Measurements from ENCODE around the gene SNAPC2. TPM values are rescaled to one million over a fixed set of nuclear protein-coding genes. Genes with fewer than 3 reads are reported as not detected.
"Not testable (repeated sequence)": the region's sequence is repeated elsewhere in the genome, so short reads cannot be mapped to it uniquely, and the experiment has no call there.

Gene SNAPC2
- total RNA-seq, 1 experiment from 2014 or later, result 9.8 TPM

DNA sequence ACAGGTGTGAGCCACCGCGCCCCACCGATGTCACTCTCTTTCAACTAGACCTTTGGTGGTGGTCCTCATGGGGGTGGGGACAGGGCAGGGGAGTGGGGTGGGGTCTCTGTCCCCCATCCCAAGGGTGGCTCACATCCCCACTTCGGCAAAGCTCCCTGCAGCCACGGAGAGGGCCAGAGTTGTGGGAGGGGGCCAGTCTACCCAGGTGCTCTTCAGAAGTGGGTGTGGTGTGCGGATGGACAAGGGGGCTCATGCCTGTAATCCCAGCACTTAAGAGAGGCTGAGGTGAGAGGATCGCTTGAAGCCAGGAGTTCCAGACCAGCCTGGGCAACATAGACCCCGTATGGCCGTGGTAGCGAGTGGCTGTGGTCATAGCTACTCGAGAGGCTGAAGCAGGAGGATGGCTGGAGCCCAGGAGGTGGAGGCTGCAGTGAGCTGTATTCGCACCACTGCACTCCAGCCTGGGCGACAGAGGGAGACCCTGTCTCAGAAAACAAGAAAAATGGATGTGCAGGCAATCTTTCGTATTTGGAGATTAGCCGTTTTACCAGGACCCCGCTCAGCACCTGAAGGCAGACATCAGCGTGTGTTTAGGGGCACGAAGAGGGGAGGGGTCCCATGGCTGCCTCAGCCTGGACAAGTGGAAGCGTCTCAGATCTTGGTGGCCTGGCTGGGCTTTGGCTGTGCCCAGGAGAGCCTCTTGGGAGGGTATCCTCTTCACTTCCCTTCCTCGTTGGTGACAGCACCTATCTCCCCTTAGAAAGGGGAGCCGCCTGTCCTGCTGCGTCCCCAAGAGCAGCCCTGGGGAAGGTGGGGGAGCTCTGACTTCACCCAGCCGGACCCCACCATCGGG, 4.7 kb upstream of the SNAPC2 start:
- peak overlapping the region; percentile 65 for H3K9ac ChIP-seq (ENCODE audit: low read length)
- DNase-seq, result no peak

DNA sequence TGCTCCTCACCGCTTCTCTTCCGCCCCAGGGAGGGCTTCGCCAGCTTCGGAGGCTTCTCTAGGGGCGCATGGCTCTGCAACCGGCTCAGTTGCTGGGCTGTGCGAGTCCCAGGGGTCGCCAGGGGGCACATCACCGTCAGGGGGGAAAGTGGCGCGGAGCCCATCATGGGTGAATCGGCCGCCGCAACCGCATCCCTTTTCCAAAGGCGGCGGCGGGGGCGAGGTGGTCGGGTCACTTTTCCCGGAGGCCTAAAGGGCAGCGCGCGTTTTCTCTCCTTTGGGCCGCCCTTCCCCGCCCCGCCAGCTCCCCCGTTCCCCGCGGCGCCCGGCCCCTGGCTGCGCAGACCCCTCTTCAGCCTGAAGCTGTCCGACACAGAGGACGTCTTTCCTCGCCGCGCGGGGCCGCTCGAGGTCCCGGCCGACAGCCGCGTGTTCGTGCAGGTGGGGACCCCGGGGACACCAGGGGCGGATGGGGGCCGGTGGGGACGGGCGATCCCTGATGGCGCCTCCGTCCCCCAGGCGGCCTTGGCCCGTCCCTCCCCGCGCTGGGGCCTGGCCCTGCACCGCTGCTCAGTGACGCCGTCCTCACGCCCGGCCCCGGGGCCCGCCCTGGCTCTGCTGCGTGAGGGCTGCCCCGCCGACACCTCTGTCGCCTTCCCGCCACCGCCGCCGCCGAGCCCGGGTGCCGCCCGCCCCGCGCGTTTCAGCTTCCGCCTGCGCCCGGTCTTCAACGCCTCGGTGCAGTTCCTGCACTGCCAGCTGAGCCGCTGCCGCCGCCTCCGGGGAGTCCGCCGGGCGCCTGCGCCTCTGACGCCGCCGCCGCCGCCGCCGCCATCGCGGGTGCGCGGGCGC, 3.8 kb upstream of the SNAPC2 start:
- no peak overlapping the region; the same call in 1 of the 2 replicates for H2AFZ ChIP-seq (ENCODE audit: low read length)
- peak overlapping the region; percentile 57 for H3K4me3 ChIP-seq (ENCODE audit: low read length)
- H4K20me1 ChIP-seq (ENCODE audit: insufficient read depth, low read depth, low read length), result peaks cover 5% of the 10 kb centered on the region; the same call in 1 of the 2 replicates

More for the DNA sequence above, 4.7 kb upstream of the SNAPC2 start:
- peak overlapping the region; percentile 57 for H3K4me3 ChIP-seq (ENCODE audit: low read length)
- H3K9me3 ChIP-seq (ENCODE audit: low read length), result no peaks in the 10 kb centered on the region
- no peaks in the 10 kb centered on the region for H3K36me3 ChIP-seq (ENCODE audit: insufficient read depth, low read length)
- no peaks in the 10 kb centered on the region for H3K9me2 ChIP-seq (replicated peaks; ENCODE audit: insufficient read depth, low read length)
- peak overlapping the region; percentile 62 for H3K4me2 ChIP-seq (ENCODE audit: low read depth, low read length, poor library complexity, severe bottlenecking)
- H3K4me1 ChIP-seq (ENCODE audit: low read length), result peaks cover 30% of the 10 kb centered on the region
- H3K27ac ChIP-seq (ENCODE audit: low read length), result no peak overlapping the region
- no peaks in the 10 kb centered on the region for H4K20me1 ChIP-seq (ENCODE audit: insufficient read depth, low read depth, low read length)
- H3K27me3 ChIP-seq (ENCODE audit: low read length), result no peaks in the 10 kb centered on the region
- no peaks in the 10 kb centered on the region for H3K79me2 ChIP-seq (ENCODE audit: low read length)
- no peak overlapping the region for H2AFZ ChIP-seq (ENCODE audit: low read length)

DNA sequence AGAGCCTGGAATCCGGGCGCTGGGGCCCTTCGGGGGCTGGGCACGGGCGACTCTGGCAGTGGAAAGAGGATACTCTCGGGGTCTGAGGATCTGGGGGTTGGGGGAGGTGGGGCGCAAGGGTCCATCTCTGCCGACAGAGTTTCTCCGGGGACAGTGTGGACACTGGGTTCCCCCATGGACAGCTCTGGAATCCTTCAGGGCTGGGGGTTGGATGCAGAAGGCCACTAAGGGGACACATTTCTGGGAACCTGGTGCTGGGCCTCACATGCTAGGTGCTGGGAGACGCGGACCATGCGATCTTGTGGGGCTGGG, 3.2 kb upstream of the SNAPC2 start:
- peak overlapping the region; percentile 62 for H3K4me2 ChIP-seq (ENCODE audit: low read depth, low read length, poor library complexity, severe bottlenecking)
- peaks cover 41% of the 10 kb centered on the region for H3K4me1 ChIP-seq (ENCODE audit: low read length)
- H4K20me1 ChIP-seq (ENCODE audit: insufficient read depth, low read depth, low read length), result peaks cover 10% of the 10 kb centered on the region; the same call in 1 of the 2 replicates
- no peaks in the 10 kb centered on the region for H3K79me2 ChIP-seq (ENCODE audit: low read length)
- no peaks in the 10 kb centered on the region for H3K27me3 ChIP-seq (ENCODE audit: low read length)
- H3K9me3 ChIP-seq (ENCODE audit: low read length), result no peaks in the 10 kb centered on the region
- no peak overlapping the region for H3K27ac ChIP-seq (ENCODE audit: low read length)
- no peaks in the 10 kb centered on the region for H3K9me2 ChIP-seq (replicated peaks; ENCODE audit: insufficient read depth, low read length)
- H3K9ac ChIP-seq (ENCODE audit: low read length), result peak overlapping the region; percentile 65
- H2AFZ ChIP-seq (ENCODE audit: low read length), result no peak overlapping the region; the same call in 1 of the 2 replicates
- no peaks in the 10 kb centered on the region for H3K36me3 ChIP-seq (ENCODE audit: insufficient read depth, low read length)
- no peak for DNase-seq
- H3K4me3 ChIP-seq (ENCODE audit: low read length), result peak overlapping the region; percentile 57; the same call in 1 of the 2 replicates

More for the DNA sequence above, 3.8 kb upstream of the SNAPC2 start:
- Histone ChIP-seq H3K4me2 (ENCODE audit: low read depth, low read length, poor library complexity, severe bottlenecking) (peak overlapping the region; percentile 62), H3K27ac (ENCODE audit: low read length) (no peak overlapping the region), H3K79me2 (ENCODE audit: low read length) (no peaks in the 10 kb centered on the region), H3K36me3 (ENCODE audit: insufficient read depth, low read length) (no peaks in the 10 kb centered on the region), H3K9ac (ENCODE audit: low read length) (peak overlapping the region; percentile 65), H3K27me3 (ENCODE audit: low read length) (no peaks in the 10 kb centered on the region), H3K4me1 (ENCODE audit: low read length) (peaks cover 35% of the 10 kb centered on the region), H3K9me3 (ENCODE audit: low read length) (no peaks in the 10 kb centered on the region), H3K9me2 (replicated peaks; ENCODE audit: insufficient read depth, low read length) (no peaks in the 10 kb centered on the region)
- peak; percentile 77 for DNase-seq

DNA sequence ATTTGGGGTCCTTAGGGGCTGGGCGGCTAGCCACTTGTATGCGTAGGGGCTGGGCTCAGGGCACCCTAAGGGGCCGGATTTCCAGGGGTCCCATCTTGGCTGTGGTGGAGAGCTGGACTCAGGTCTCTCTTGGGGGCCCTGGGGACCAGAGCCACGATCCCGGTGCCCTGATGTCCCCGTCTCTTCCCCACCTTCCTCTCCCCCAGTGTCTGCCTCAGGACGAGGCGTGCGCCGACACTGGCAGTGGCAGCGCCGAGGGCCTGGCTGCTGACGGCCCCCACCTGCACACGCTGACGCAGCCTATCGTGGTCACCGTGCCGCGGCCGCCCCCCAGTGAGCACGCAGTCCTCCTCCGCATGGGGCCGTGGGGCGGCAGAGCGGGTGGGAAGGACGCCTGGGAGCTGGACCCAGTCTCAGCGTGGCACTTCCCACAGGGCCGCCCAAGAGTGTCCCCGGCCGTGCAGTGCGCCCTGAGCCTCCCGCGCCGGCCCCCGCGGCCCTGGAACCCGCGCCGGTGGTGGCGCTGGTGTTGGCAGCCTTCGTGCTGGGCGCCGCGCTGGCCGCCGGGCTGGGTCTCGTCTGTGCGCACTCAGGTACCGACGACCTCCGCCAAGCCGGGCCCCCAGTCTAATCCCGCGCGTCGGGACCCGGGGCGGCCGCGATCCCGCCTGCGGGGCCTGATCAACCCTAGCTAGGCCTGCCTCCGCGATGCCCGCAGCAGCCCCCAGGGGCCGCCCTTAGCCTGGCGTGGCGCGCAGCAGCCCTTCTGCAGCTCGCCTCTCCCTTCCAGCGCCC, 2.7 kb upstream of the SNAPC2 start:
- H3K4me1 ChIP-seq (ENCODE audit: low read length), result peaks cover 41% of the 10 kb centered on the region
- no peaks in the 10 kb centered on the region for H3K9me2 ChIP-seq (replicated peaks; ENCODE audit: insufficient read depth, low read length)
- H3K4me2 ChIP-seq (ENCODE audit: low read depth, low read length, poor library complexity, severe bottlenecking), result peak overlapping the region; percentile 62
- H2AFZ ChIP-seq (ENCODE audit: low read length), result no peak overlapping the region
- no peaks in the 10 kb centered on the region for H3K79me2 ChIP-seq (ENCODE audit: low read length)
- no peaks in the 10 kb centered on the region for H3K9me3 ChIP-seq (ENCODE audit: low read length)
- peaks cover 16% of the 10 kb centered on the region; the same call in 1 of the 2 replicates for H4K20me1 ChIP-seq (ENCODE audit: insufficient read depth, low read depth, low read length)
- H3K4me3 ChIP-seq (ENCODE audit: low read length), result peak overlapping the region; percentile 57; the same call in 1 of the 2 replicates
- H3K9ac ChIP-seq (ENCODE audit: low read length), result peak overlapping the region; percentile 65
- H3K27ac ChIP-seq (ENCODE audit: low read length), result no peak overlapping the region
- 0 out of 2 replicates have a peak, but pooled peaks cover 2% of the 10 kb centered on the region for H3K36me3 ChIP-seq (ENCODE audit: insufficient read depth, low read length)
- no peaks in the 10 kb centered on the region for H3K27me3 ChIP-seq (ENCODE audit: low read length)
- peak; percentile 74 for DNase-seq

DNA sequence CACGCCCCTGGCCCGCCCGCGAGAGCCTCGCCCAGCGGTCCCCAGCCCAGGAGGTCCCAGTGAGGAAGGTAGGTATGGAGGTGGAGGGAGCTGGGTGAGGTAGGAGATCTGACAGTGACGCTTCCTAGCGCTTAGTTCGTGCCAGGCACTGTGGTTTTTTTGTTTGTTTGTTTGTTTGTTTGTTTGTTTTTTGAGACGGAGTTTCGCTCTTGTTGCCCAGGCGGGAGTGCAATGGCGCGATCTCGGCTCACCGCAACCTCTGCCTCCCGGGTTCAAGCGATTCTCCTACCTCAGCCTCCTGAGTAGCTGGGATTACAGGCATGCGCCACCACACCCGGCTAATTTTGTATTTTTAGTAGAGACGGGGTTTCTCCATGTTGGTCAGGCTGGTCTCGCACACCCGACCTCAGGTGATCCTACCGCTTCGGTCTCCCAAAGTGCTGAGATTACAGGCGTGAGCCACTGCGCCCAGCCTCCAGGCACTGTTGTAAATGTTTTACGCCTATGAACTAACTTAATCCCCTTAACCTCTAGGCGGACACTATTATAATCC, 2.0 kb upstream of the SNAPC2 start:
- H3K4me2 ChIP-seq (ENCODE audit: low read depth, low read length, poor library complexity, severe bottlenecking); H3K4me3 ChIP-seq (ENCODE audit: low read length); H3K27me3 ChIP-seq (ENCODE audit: low read length); H3K36me3 ChIP-seq (ENCODE audit: insufficient read depth, low read length); H2AFZ ChIP-seq (ENCODE audit: low read length); H3K79me2 ChIP-seq (ENCODE audit: low read length); H3K9ac ChIP-seq (ENCODE audit: low read length); H3K27ac ChIP-seq (ENCODE audit: low read length); H3K9me3 ChIP-seq (ENCODE audit: low read length); DNase-seq; H3K9me2 ChIP-seq (replicated peaks; ENCODE audit: insufficient read depth, low read length): not testable (repeated sequence)
- peaks cover 19% of the 10 kb centered on the region; the same call in 1 of the 2 replicates for H4K20me1 ChIP-seq (ENCODE audit: insufficient read depth, low read depth, low read length)
- peaks cover 44% of the 10 kb centered on the region for H3K4me1 ChIP-seq (ENCODE audit: low read length)

DNA sequence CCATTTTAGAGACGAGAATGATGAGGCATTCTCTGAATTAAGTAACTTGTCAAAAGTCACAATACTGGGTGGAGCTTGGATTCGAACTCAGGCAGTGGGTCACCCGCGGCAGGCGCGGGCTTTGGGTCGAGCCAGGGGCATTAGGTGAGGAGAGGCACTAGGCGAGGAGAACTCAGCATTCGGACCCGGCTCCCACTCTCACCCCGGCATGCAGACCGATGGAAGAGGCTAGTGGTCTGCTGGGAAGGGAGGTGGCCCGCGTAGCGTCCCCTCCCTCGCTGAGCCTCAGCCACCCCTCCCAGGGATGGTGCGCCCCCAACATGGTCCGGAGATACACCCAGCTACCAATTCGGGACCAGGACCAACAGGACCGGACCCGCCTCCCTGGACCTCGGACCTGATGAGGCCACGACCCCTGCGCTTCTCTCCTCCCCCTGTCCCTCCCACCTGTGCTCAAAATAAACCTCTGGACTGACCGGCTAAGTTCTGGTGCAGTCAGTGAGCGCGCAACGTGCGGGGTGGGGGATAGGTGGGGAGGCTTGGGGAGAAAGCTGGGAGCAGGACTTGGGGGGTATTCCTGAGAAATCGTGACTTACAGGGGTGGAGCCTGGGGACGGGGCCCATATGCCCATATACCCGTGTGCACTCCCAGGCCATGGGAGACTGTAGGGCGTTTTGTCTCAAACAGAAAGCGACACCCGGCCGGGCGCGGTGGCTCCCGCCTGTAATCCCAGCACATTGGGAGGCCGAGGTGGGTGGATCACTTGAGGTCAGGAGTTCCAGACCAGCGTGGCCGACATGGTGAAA, 1.3 kb upstream of the SNAPC2 start:
- Histone ChIP-seq H3K4me1 (ENCODE audit: low read length) (peaks cover 51% of the 10 kb centered on the region), H3K4me2 (ENCODE audit: low read depth, low read length, poor library complexity, severe bottlenecking) (no peak overlapping the region), H3K27me3 (ENCODE audit: low read length) (no peaks in the 10 kb centered on the region), H3K9ac (ENCODE audit: low read length) (no peak overlapping the region), H3K9me3 (ENCODE audit: low read length) (no peaks in the 10 kb centered on the region), H4K20me1 (ENCODE audit: insufficient read depth, low read depth, low read length) (peaks cover 26% of the 10 kb centered on the region; the same call in 1 of the 2 replicates), H3K4me3 (ENCODE audit: low read length) (no peak overlapping the region), H2AFZ (ENCODE audit: low read length) (no peak overlapping the region), H3K79me2 (ENCODE audit: low read length) (no peaks in the 10 kb centered on the region), H3K36me3 (ENCODE audit: insufficient read depth, low read length) (0 out of 2 replicates have a peak, but pooled peaks cover 4% of the 10 kb centered on the region), H3K9me2 (replicated peaks; ENCODE audit: insufficient read depth, low read length) (no peaks in the 10 kb centered on the region), H3K27ac (ENCODE audit: low read length) (no peak overlapping the region)
- DNase-seq, result no peak

All from Karpas-422 (cell line).